GM12801 (cell line): ENCODE data around the gene SLC39A12.

ENCODE experiments used
- TF ChIP-seq, protein P1 (sequence below): IDR thresholded peaks from one replicate; pipeline ENCODE4 v1.5.1; 2011; ENCODE audit warnings: control low read depth; ENCODE audit not compliant: insufficient read length; ENCODE audit errors: extremely low read depth

Gene SLC39A12

DNA sequence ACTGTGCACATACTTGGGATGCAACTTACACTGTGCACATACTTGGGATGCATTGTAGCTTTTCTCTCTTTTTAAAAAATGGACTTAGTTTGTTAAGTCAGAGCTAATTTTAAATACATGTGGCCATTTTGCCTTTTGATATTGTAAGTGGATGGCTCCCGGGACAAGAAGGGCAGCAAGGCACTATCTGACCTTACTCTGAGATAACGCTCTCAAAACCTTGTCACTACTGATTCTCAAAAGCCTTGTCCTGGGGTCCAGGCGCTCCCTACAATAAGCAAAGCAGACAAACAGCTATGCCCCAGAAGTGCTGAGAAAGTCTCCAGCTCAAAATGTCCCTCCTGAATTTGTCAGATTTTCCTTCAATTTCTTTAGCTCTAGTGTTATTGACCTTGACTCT is 121.6 kb downstream of the SLC39A12 start:
- TF ChIP-seq, protein P1, sequence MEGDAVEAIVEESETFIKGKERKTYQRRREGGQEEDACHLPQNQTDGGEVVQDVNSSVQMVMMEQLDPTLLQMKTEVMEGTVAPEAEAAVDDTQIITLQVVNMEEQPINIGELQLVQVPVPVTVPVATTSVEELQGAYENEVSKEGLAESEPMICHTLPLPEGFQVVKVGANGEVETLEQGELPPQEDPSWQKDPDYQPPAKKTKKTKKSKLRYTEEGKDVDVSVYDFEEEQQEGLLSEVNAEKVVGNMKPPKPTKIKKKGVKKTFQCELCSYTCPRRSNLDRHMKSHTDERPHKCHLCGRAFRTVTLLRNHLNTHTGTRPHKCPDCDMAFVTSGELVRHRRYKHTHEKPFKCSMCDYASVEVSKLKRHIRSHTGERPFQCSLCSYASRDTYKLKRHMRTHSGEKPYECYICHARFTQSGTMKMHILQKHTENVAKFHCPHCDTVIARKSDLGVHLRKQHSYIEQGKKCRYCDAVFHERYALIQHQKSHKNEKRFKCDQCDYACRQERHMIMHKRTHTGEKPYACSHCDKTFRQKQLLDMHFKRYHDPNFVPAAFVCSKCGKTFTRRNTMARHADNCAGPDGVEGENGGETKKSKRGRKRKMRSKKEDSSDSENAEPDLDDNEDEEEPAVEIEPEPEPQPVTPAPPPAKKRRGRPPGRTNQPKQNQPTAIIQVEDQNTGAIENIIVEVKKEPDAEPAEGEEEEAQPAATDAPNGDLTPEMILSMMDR = no peak

DNA sequence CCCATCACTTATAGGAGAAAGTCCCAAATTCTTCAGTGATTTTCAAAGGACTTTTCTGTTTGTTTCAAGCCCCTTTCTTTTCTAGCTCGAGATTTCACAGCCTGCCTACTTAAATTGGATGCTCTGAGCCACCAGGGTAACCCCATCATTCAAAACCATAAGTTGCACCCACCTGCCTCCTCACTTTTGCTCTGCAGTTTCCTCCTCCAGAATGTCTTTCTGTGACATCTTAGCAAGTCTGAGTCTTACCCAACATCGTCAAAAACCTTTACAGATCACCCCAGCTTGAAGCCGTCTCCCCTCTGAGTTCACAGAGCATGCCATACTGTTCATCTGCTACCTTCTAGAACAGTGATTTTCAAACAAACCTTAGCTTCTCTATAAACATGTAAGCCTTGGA is 124.2 kb downstream of the SLC39A12 start:
- TF ChIP-seq, protein P1 = no peak

DNA sequence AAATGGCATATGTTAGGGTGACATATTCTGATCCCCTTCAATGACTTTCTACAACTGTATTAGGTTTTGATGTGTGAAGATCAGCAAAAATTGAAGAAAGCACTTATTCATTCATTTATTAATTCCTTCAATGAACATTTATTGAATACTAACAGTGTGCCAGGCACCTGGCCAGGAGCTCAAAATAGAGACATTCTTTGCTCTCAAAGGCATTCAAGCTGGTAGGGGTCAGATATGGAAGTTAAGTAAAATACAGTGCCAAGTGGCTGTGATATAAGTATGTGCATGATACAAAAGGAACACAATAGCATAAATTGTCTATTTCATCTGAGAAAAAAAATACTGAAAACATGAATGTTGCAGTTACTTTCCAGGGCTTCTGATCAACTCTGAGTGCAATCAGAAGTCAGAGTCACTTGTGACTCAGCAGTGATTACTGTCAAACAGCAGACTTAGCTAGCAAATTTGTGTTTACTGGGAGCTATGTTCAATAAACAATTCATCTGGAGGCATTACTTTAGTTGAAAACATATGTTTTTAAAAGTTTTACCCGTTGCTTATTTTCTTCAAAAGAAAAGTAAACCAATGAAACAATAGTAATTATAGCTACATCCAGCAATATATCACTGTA is 128.1 kb downstream of the SLC39A12 start:
- TF ChIP-seq, protein P1 = no peak

DNA sequence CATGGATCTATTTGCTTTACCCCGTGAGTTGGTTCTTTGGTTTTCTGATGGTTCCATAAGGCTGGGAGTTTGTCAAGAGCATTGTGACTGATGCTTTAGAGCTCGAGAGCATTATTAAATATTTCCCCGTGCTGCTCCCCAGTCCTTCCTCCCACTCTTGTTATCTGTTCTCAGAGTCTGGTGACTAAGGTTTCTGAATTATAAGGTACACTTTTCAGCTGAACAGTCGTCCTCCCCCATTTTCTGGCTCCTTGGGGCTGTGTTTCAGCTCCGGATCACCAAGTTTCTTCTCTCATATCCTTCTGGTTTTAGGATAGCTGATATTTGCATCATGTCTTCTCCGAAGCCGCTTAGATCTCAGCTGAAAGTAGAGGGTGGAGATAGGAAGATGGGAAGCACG is 130.7 kb downstream of the SLC39A12 start:
- TF ChIP-seq, protein P1 = no peak

DNA sequence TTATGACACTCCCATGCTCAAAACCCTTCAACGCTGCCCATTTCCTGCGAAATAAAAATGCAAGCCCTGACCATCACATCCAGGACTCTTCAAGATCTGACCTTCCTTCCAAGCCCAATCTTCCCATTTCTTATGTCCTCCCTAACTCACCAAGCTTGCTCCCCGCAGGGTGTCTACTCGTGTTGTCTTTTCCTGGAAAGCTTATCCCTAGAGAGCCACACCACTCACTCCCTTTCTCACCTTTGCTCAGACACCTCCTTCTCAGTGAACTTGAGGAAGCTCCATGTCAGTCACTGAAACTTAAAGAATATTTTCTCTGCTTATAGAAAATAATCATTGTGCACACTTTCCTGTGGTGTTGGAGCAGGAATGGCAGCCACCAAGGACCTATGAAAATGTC is 134.1 kb downstream of the SLC39A12 start:
- TF ChIP-seq, protein P1 = no peak

DNA sequence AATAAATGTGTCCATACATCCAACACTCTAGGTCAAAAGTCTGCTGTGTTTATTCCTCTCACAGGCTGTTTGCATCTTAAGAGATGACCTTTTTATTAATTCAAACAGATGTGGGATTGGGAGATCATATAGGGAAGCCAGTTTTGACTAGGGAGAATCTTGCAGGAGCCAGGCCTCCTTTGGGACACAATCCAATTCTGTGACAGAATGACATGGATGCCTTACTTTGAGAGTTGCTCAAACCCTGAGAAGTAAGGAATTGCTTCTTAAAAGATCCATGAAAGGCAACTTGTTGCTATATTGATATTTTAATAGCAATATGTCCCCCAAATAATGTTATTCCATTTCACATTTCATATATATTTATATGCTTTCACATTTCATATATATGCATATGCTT is 135.0 kb downstream of the SLC39A12 start:
- TF ChIP-seq, protein P1 = no peak

DNA sequence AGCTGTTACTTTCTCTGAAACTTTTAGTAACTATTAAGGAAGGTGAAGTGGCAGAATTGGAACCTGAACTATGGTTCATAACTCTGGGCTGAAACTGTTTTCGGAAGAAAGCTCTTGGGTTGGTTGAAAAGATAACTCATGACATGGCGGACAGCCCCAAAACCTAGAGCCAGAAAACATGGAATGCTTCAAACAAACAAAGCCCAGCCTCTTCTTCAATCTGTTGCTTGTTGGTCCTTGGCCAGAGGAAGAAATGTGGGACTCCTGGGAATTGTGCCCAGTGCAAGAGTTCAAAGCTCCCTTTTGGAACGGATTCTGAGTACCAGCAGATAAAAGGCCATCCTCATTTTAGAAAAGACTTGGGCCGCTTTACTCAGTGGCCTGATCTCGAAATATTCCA is 135.6 kb downstream of the SLC39A12 start:
- TF ChIP-seq, protein P1 = no peak
